ENCODE measurements around the gene TBC1D30.

GRCh38 chr12:64892561-64892960 lies 68.1 kb downstream of the TBC1D30 start:
- TF ChIP-seq PPARA (CRISPR knock-in tag; IDR thresholded peaks at IDR 0.05; ENCODE audit: borderline replicate concordance), result no peak
- TF ChIP-seq ZFP3 (CRISPR knock-in tag; IDR thresholded peaks at IDR 0.05), result no peak
- TF ChIP-seq ZNF70 (CRISPR knock-in tag; IDR thresholded peaks at IDR 0.05), result no peak
- TF ChIP-seq CSRNP3 (CRISPR knock-in tag; IDR thresholded peaks at IDR 0.05), result no peak
- no peak for TF ChIP-seq SNAI2 (CRISPR knock-in tag; IDR thresholded peaks at IDR 0.05)
- no peak for TF ChIP-seq ZNF8 (CRISPR knock-in tag; IDR thresholded peaks at IDR 0.05)
- no peak for TF ChIP-seq ZFP30 (CRISPR knock-in tag; IDR thresholded peaks at IDR 0.05)
- no peak for TF ChIP-seq CSDC2 (CRISPR knock-in tag; IDR thresholded peaks at IDR 0.05)
- TF ChIP-seq PATZ1 (CRISPR knock-in tag; IDR thresholded peaks at IDR 0.05; ENCODE audit: borderline replicate concordance), result no peak
- TF ChIP-seq CREB5 (CRISPR knock-in tag; IDR thresholded peaks at IDR 0.05; ENCODE audit: low read depth), result no peak
- TF ChIP-seq ARNTL (CRISPR knock-in tag; IDR thresholded peaks at IDR 0.05; ENCODE audit: borderline replicate concordance, low read depth), result no peak
- no peak for TF ChIP-seq OSR1 (CRISPR knock-in tag; IDR thresholded peaks at IDR 0.05)
